Activated CD4-positive, alpha-beta T cell treated with anti-CD3 and anti-CD28 coated beads, Interleukin-2, amount 10 ng/mL, durations not matched to agents 7 days and 5 days (primary cell): ENCODE measurements around the gene GPX7. TPM values are rescaled to one million over a fixed set of nuclear protein-coding genes. Genes with fewer than 3 reads are reported as not detected.

Experiments used
- CTCF ChIA-PET: fragments of 350-600 bp; sonication (Branson Sonifier 250); formaldehyde crosslinking; loops from one replicate; lab custom pipeline; 2021; ENCODE audit warnings: antibody characterized with exemption; lab: Charles Lee
- POLR2A ChIA-PET: fragments of 350-600 bp; sonication (Branson Sonifier 250); formaldehyde crosslinking; loops from one replicate; lab custom pipeline; 2021; ENCODE audit warnings: antibody characterized with exemption; lab: Charles Lee
- DNase-seq: peaks from one replicate; pipeline ENCODE4 v3.0.0-alpha.2; 2020
- H3K27ac Mint-ChIP-seq: one replicate; pipeline ENCODE4 v1.8.0; 2021; ENCODE audit warnings: mild to moderate bottlenecking, moderate library complexity, mixed read lengths
- H3K27me3 Mint-ChIP-seq: one replicate; pipeline ENCODE4 v1.8.0; 2021; ENCODE audit warnings: mixed read lengths
- H3K36me3 Mint-ChIP-seq: one replicate; pipeline ENCODE4 v1.8.0; 2021; ENCODE audit warnings: low read depth, mixed read lengths
- H3K4me1 Mint-ChIP-seq: one replicate; pipeline ENCODE4 v1.8.0; 2021; ENCODE audit warnings: mixed read lengths
- H3K4me3 Mint-ChIP-seq: one replicate; pipeline ENCODE4 v1.8.0; 2021; ENCODE audit warnings: mild to moderate bottlenecking, moderate library complexity, mixed read lengths
- H3K9me3 Mint-ChIP-seq: one replicate; pipeline ENCODE4 v1.8.0; 2021; ENCODE audit warnings: mixed read lengths
- total RNA-seq, 2 experiments: library from RNA; stranded (reverse); gene quantifications; one replicate each; pipeline ENCODE4 v1.2.3, GENCODE V29; 2021

GPX7 gene
- total RNA-seq, result 10 to 100 TPM; 20.3 to 22.8 TPM

GRCh38 chr1:52601991-52602855, at the start of gene GPX7:
Gene GPX7 (plus strand): TSS chr1:52602371. CDS start chr1:52602410, 39 bp downstream.
- peak within 1 kb of the TSS; percentile 93 for H3K27ac Mint-ChIP-seq
- POLR2A ChIA-PET, result interaction anchor here (0.7 kb wide), 1 partner anchor 39 kb away, joined by 3 read pairs; no protein-coding TSS in a partner anchor
- H3K36me3 Mint-ChIP-seq, result peaks cover 32% of the 10 kb centered on the region
- no peaks in the 10 kb centered on the region for H3K27me3 Mint-ChIP-seq
- peak within 1 kb of the TSS; percentile 85 for H3K4me3 Mint-ChIP-seq
- peak; percentile 63 for DNase-seq
- CTCF ChIA-PET, result interaction anchor here (0.9 kb wide), 1 partner anchor 63 kb away, joined by 4 read pairs; no protein-coding TSS in a partner anchor
- peaks cover 48% of the 10 kb centered on the region for H3K4me1 Mint-ChIP-seq
- no peaks in the 10 kb centered on the region for H3K9me3 Mint-ChIP-seq

- peak; percentile 80 for DNase-seq
- peaks cover 8% of the 10 kb centered on the region for H3K36me3 Mint-ChIP-seq
- H3K27ac Mint-ChIP-seq, result peak within 1 kb of the TSS; percentile 82
- H3K4me1 Mint-ChIP-seq, result peaks cover 29% of the 10 kb centered on the region
- ChIA-PET CTCF (interaction anchor here (0.7 to 1.9 kb wide), 7 partner anchors 14 to 287 kb away, joined by 3 to 5 read pairs (median 3); no protein-coding TSS in a partner anchor), POLR2A (interaction anchor here (0.6 to 1.6 kb wide), 5 partner anchors 80 to 148 kb away, joined by 3 to 14 read pairs (median 4); partner anchors contain the start of genes ORC1, PRPF38A and SHISAL2A)
- no peaks in the 10 kb centered on the region for H3K27me3 Mint-ChIP-seq
- peak within 1 kb of the TSS; percentile 64 for H3K4me3 Mint-ChIP-seq
- H3K9me3 Mint-ChIP-seq, result no peaks in the 10 kb centered on the region
Observed at GRCh38 chr1:52552505-52553361, 49.4 kb upstream of the GPX7 start, which contains the start of gene TUT4. Gene TUT4 (minus strand): TSS chr1:52553092. CDS start chr1:52526280, 26,812 bp downstream.

DNA sequence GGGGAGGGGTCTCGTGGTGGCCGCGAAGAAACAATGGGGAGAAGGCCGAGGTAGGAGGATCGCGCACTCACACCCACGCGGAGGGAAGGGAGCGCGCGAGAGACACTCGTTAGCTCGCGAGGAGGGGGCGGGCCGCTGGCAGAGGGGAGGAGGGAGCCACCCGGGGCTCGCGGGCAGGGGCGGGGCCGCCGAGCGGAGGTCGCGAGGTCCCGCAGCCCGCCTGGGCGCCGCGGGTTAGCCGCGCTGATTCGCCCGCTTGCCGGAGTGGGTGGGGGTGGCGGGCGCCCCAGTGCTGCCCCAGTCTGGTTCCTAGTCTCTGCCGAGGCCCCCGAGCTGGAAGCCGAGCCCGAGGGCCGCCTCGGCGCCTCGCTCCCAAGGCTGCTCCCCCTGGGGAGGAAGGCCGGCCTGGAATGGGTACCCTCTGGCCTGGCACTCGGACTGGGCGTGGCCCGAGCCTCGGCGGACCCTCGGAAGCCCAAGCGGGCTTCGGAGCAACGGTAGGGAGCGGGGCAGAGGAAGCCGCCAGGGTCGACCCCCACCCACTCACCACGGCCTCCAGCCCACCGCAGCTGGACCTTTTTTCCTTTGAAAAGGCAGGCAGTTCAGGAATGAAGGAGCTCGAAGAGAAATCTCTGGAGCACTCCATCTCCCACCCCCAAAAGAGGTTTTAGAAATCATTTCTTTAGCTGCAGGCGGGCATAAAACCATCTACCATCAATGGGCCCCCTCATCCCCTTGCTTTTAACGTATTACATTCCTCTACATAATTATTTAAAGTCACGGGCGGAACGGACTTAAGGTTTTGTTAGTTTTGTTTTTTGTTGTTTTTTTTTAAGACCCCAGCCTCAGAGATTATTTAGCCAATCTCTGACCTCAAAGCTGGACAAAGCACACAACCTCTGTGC, 48.6 kb upstream of the GPX7 start:
- H3K27me3 Mint-ChIP-seq, result no peaks in the 10 kb centered on the region
- CTCF ChIA-PET, result interaction anchor here (0.7 to 1.9 kb wide), 9 partner anchors 14 to 286 kb away, joined by 3 to 7 read pairs (median 3); no protein-coding TSS in a partner anchor
- H3K4me1 Mint-ChIP-seq, result peaks cover 28% of the 10 kb centered on the region
- H3K27ac Mint-ChIP-seq, result peak overlapping the region; percentile 82
- DNase-seq, result peak; percentile 91
- POLR2A ChIA-PET, result interaction anchor here (0.5 to 1.6 kb wide), 7 partner anchors 42 to 149 kb away, joined by 3 to 14 read pairs (median 3); partner anchors contain the start of genes ORC1, PRPF38A and SHISAL2A
- H3K36me3 Mint-ChIP-seq, result peaks cover 6% of the 10 kb centered on the region
- H3K4me3 Mint-ChIP-seq, result peak overlapping the region; percentile 64
- no peaks in the 10 kb centered on the region for H3K9me3 Mint-ChIP-seq

GRCh38 chr1:52554267-52554640, 47.9 kb upstream of the GPX7 start:
- Mint-ChIP-seq H3K27ac (peak overlapping the region; percentile 82), H3K9me3 (no peaks in the 10 kb centered on the region), H3K36me3 (peaks cover 4% of the 10 kb centered on the region), H3K4me3 (peak overlapping the region; percentile 64), H3K4me1 (peaks cover 22% of the 10 kb centered on the region), H3K27me3 (no peaks in the 10 kb centered on the region)
- ChIA-PET POLR2A (no interaction called here), CTCF (interaction anchor here (0.7 to 1.9 kb wide), 6 partner anchors 14 to 132 kb away, joined by 3 to 5 read pairs (median 3); no protein-coding TSS in a partner anchor)
- no peak for DNase-seq

DNA sequence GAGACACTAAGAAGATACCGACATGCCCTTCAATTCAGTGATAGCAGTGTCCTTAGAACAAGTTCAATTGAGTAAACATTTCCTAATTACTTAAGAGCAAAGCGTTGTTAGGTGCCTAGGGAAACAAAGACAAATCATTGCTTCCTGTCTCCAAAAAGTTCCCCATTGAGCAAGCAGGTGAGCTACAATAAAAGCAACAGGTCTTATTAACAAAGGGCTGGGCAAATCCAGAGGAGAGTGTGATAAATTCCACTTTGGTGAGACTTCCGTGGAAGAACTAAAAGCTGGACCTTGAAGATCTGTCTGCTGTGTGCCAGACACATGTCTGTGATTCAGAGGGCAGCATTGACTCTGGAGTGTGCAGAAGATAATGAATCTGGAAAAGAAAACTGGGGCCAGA, 47.4 kb upstream of the GPX7 start:
- H3K27ac Mint-ChIP-seq, result peak overlapping the region; percentile 50
- ChIA-PET CTCF (no interaction called here), POLR2A (no interaction called here)
- DNase-seq, result no peak
- no peaks in the 10 kb centered on the region for H3K27me3 Mint-ChIP-seq
- peaks cover 17% of the 10 kb centered on the region for H3K4me1 Mint-ChIP-seq
- H3K36me3 Mint-ChIP-seq, result peaks cover under 1% of the 10 kb centered on the region
- no peaks in the 10 kb centered on the region for H3K9me3 Mint-ChIP-seq
- H3K4me3 Mint-ChIP-seq, result peak overlapping the region; percentile 64

DNA sequence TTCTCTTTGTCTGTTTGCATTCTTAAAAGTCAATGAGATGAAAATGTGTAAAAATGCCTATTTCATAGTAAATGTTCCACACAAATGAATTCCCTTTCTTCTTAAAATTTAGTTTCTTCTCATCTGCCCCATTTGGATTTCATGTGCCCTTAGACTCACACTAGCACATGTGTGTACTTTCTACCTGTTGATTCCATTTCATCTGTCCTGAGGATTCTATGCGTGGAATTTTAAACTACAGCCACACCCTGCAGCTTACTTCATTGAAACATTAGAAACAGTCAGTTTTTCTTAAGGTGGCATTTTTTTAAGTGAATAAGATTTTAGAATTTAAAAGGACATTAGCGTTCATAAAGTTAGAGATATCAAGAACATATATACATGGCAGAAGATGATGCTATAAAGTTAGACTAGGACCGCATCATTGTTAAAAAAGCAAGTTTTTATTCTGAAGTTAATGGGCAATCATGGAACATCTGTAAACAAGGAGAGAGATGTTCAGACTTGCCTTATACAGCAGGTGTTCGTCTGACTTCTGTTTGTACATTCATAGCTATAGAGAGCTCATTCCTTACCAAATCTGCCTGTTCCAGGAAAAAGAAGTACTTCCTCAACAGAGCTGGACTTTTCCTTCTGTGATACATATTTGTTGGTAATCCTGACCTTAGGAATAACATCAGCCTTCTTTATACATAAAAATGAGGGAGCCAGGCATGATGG, 45.4 kb upstream of the GPX7 start:
- H3K27me3 Mint-ChIP-seq, result no peaks in the 10 kb centered on the region
- no peaks in the 10 kb centered on the region for H3K36me3 Mint-ChIP-seq
- ChIA-PET CTCF (no interaction called here), POLR2A (no interaction called here)
- DNase-seq, result no peak
- H3K4me3 Mint-ChIP-seq, result no peak overlapping the region
- no peak overlapping the region for H3K27ac Mint-ChIP-seq
- peaks cover 9% of the 10 kb centered on the region for H3K4me1 Mint-ChIP-seq
- H3K9me3 Mint-ChIP-seq, result no peaks in the 10 kb centered on the region

- Mint-ChIP-seq H3K4me1 (peaks cover 8% of the 10 kb centered on the region), H3K27ac (no peak overlapping the region), H3K36me3 (no peaks in the 10 kb centered on the region), H3K4me3 (no peak overlapping the region), H3K27me3 (no peaks in the 10 kb centered on the region), H3K9me3 (no peaks in the 10 kb centered on the region)
- CTCF ChIA-PET, result no interaction called here
- no peak for DNase-seq
- POLR2A ChIA-PET, result no interaction called here
Observed at GRCh38 chr1:52558941-52559340, 43.2 kb upstream of the GPX7 start.

GRCh38 chr1:52559875-52560274, 42.3 kb upstream of the GPX7 start:
- CTCF ChIA-PET, result interaction anchor here (0.6 kb wide), 1 partner anchor 1349 kb away, joined by 4 read pairs; no protein-coding TSS in a partner anchor

DNA sequence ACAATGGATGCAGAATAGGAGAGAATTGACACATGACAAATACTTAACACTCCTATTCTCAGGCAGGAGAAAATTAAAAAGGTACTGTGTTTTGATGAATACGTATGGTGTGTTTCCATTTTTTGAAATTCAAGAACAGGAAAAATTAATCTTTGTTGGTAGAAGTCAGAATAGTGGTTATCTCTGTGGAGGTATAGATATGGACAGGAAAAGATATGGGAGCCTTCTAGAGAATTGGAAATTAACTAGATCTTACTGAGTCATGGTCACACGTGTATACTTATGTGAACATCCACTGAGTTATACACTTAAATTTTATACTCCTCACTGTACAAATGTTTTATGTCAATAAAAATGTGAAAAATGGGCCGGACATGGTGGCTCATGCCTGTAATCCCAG, 39.4 kb upstream of the GPX7 start:
- Mint-ChIP-seq H3K4me3 (no peak overlapping the region), H3K36me3 (no peaks in the 10 kb centered on the region), H3K27ac (no peak overlapping the region), H3K9me3 (no peaks in the 10 kb centered on the region), H3K27me3 (no peaks in the 10 kb centered on the region), H3K4me1 (no peaks in the 10 kb centered on the region)
- ChIA-PET POLR2A (no interaction called here), CTCF (no interaction called here)
- no peak for DNase-seq

More at GRCh38 chr1:52559875-52560274, 42.3 kb upstream of the GPX7 start:
- Mint-ChIP-seq H3K9me3 (no peaks in the 10 kb centered on the region), H3K27ac (no peak overlapping the region), H3K36me3 (no peaks in the 10 kb centered on the region), H3K4me3 (no peak overlapping the region), H3K27me3 (no peaks in the 10 kb centered on the region), H3K4me1 (no peaks in the 10 kb centered on the region)
- no peak for DNase-seq
- POLR2A ChIA-PET, result no interaction called here

DNA sequence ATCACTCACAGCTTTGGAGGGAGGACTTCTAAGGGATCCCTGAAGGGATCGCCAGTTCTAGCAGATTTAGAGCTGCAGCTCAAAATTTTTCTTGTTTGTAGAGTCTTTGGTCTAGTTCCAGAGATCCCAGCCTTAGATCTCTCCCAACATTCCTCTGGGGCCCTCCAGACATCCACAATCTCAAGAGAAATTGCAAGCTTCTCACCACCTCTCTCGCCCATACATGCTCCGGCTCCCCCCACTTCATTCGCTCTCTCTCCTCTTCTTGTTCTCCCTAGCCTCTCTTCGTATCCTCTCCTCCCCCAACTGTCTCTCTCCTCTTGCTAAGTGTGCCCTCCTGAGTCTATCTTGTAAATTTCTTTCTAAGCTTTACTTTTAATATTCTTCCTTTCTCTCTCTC, 34.2 kb upstream of the GPX7 start:
- no peak overlapping the region for H3K27ac Mint-ChIP-seq
- ChIA-PET CTCF (interaction anchor here (0.6 to 1.7 kb wide), 4 partner anchors 14 to 122 kb away, joined by 3 read pairs; partner anchors contain the start of gene TUT4), POLR2A (no interaction called here)
- DNase-seq, result no peak
- H3K4me3 Mint-ChIP-seq, result no peak overlapping the region
- H3K4me1 Mint-ChIP-seq, result peaks cover 12% of the 10 kb centered on the region
- no peaks in the 10 kb centered on the region for H3K36me3 Mint-ChIP-seq
- H3K27me3 Mint-ChIP-seq, result peaks cover 2% of the 10 kb centered on the region
- no peaks in the 10 kb centered on the region for H3K9me3 Mint-ChIP-seq
